ENCODE results near the gene OLIG1.

GRCh38 chr21:33022489-33022827 is 47.5 kb upstream of the OLIG1 start:
- TF ChIP-seq, protein P1, sequence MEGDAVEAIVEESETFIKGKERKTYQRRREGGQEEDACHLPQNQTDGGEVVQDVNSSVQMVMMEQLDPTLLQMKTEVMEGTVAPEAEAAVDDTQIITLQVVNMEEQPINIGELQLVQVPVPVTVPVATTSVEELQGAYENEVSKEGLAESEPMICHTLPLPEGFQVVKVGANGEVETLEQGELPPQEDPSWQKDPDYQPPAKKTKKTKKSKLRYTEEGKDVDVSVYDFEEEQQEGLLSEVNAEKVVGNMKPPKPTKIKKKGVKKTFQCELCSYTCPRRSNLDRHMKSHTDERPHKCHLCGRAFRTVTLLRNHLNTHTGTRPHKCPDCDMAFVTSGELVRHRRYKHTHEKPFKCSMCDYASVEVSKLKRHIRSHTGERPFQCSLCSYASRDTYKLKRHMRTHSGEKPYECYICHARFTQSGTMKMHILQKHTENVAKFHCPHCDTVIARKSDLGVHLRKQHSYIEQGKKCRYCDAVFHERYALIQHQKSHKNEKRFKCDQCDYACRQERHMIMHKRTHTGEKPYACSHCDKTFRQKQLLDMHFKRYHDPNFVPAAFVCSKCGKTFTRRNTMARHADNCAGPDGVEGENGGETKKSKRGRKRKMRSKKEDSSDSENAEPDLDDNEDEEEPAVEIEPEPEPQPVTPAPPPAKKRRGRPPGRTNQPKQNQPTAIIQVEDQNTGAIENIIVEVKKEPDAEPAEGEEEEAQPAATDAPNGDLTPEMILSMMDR (IDR thresholded peaks at IDR 0.05): no peak
- no peak for TF ChIP-seq EZH2 (IDR thresholded peaks at IDR 0.05)
